Spinal cord (tissue), 4 donors: Measurements from ENCODE around the gene IFNB1. TPM values are rescaled to one million over a fixed set of nuclear protein-coding genes. Genes with fewer than 3 reads are reported as not detected.

ENCODE experiments used
- polyA plus RNA-seq, 2 donors: library from polyadenylated mRNA; unstranded; fragments of 120-200 nt; gene quantifications; one replicate each; pipeline ENCODE4 v1.2.1, GENCODE V29; 2013; ENCODE audit not compliant: insufficient read length in 2 of 2
- small RNA-seq: library from RNA; depleted of rRNA; stranded (forward); fragments of <200 nt; gene quantifications from one replicate; pipeline ENCODE3, GENCODE V24; 2014; ENCODE audit warnings: low replicate concordance
- total RNA-seq, 2 donors: library from RNA; depleted of rRNA in 1 of 2; stranded (reverse); fragments of 120-200 nt in 1 of 2; fragments of >200 nt in 1 of 2; gene quantifications; one replicate each; pipeline versions ENCODE4 v1.2.3 to v1.2.4, GENCODE V29; 2013 to 2014

IFNB1 gene
- total and polyA plus RNA-seq, 4 donors, result not detected

Small RNA genes within 50 kb of the gene (small RNA-seq; reads per million reads assigned to genes)
- not detected for gene IFNWP4

Other genes starting within 250 kb of the IFNB1 start
- gene HACD4, start 46.3 kb downstream of the IFNB1 start, total RNA-seq, result 1 to 10 TPM; 3.7 to 4.1 TPM
- gene HACD4, start 46.3 kb downstream of the IFNB1 start, polyA plus RNA-seq, result 1 to 10 TPM; 1.3 to 1.6 TPM
- not detected for gene IFNW1, start 63.9 kb upstream of the IFNB1 start, total RNA-seq
- under 1 TPM in 1 of 2 donors, not detected in 1; 0.15 TPM for gene IFNW1, start 63.9 kb upstream of the IFNB1 start, polyA plus RNA-seq
- gene IFNA21, start 88.7 kb upstream of the IFNB1 start, total RNA-seq, result not detected
- not detected for gene IFNA21, start 88.7 kb upstream of the IFNB1 start, polyA plus RNA-seq
- not detected for gene IFNA4, start 109.6 kb upstream of the IFNB1 start, total RNA-seq
- gene IFNA4, start 109.6 kb upstream of the IFNB1 start, polyA plus RNA-seq, result not detected
- not detected for gene IFNA7, start 124.3 kb upstream of the IFNB1 start, total RNA-seq
- gene IFNA7, start 124.3 kb upstream of the IFNB1 start, polyA plus RNA-seq, result not detected
- not detected for gene IFNA10, start 129.2 kb upstream of the IFNB1 start, total RNA-seq
- not detected for gene IFNA10, start 129.2 kb upstream of the IFNB1 start, polyA plus RNA-seq
- gene IFNA16, start 139.4 kb upstream of the IFNB1 start, total RNA-seq, result not detected
- not detected for gene IFNA16, start 139.4 kb upstream of the IFNB1 start, polyA plus RNA-seq
- gene IFNA17, start 150.3 kb upstream of the IFNB1 start, total RNA-seq, result not detected
- not detected for gene IFNA17, start 150.3 kb upstream of the IFNB1 start, polyA plus RNA-seq
- not detected for gene IFNA14, start 162.1 kb upstream of the IFNB1 start, total RNA-seq
- not detected for gene IFNA14, start 162.1 kb upstream of the IFNB1 start, polyA plus RNA-seq
- not detected for gene IFNA5, start 227.4 kb upstream of the IFNB1 start, total RNA-seq
- gene IFNA5, start 227.4 kb upstream of the IFNB1 start, polyA plus RNA-seq, result not detected